IMR-90 (cell line): Measurements from ENCODE around the gene SMIM36. TPM values are rescaled to one million over a fixed set of nuclear protein-coding genes. Genes with fewer than 3 reads are reported as not detected.
A peak's percentile ranks its signal among the peaks of the same experiment; 100 is the strongest.

Experiments
- ATAC-seq: fragments of 200-7000 bp; cut with Tn5 transposase; 2 replicates; pipeline ENCODE4 v1.9.1; 2020; ENCODE audit warnings: low read depth, mild to moderate bottlenecking, moderate library complexity
- BruUV-seq: library from RNA; stranded (reverse); fragments of 400-500 nt; replicated peaks from 2 replicates; lab custom pipeline; 2021; lab: Mats Ljungman, UMichigan
- CTCF ChIA-PET: fragments of 300-600 bp; formaldehyde crosslinking; extraction: SDS; loops from one replicate; lab custom pipeline; 2021; ENCODE audit warnings: antibody characterized with exemption; lab: Yijun Ruan, JAX
- POLR2A ChIA-PET: fragments of 300-600 bp; sonication (Branson Sonifier 250); formaldehyde crosslinking; loops from one replicate; lab custom pipeline; 2022; ENCODE audit warnings: antibody characterized with exemption; ENCODE audit not compliant: unreplicated experiment; lab: Charles Lee
- DNase-seq: peaks from one replicate; pipeline ENCODE4 v3.0.0; 2013
- H2AFZ ChIP-seq: replicated peaks from 2 replicates; pipeline ENCODE3; 2013; ENCODE audit warnings: low read length, mild to moderate bottlenecking; ENCODE audit not compliant: poor library complexity
- H2AK5ac ChIP-seq: 2 replicates; pipeline ENCODE4 v1.6.1; 2013; ENCODE audit warnings: low read depth, low read length, inconsistent platforms
- H2AK9ac ChIP-seq: replicated peaks from 2 replicates; pipeline ENCODE3; 2013; ENCODE audit warnings: mild to moderate bottlenecking, low read depth, low read length, moderate library complexity; ENCODE audit not compliant: poor library complexity
- H2BK120ac ChIP-seq: 2 replicates; pipeline ENCODE4 v1.6.1; 2013; ENCODE audit warnings: low read depth, low read length, inconsistent platforms
- H2BK15ac ChIP-seq: 3 replicates; pipeline ENCODE4 v1.6.1; 2013; ENCODE audit warnings: low read depth, low read length, inconsistent platforms
- H2BK20ac ChIP-seq: 2 replicates; pipeline ENCODE4 v1.6.1; 2013; ENCODE audit warnings: low read depth, mild to moderate bottlenecking, inconsistent platforms, low read length, moderate library complexity
- H2BK5ac ChIP-seq: 2 replicates; pipeline ENCODE4 v1.6.1; 2013; ENCODE audit warnings: mild to moderate bottlenecking, low read depth, low read length, inconsistent platforms; ENCODE audit not compliant: poor library complexity, severe bottlenecking
- H3K14ac ChIP-seq: replicated peaks from 2 replicates; pipeline ENCODE4 v1.6.1; 2013; ENCODE audit warnings: low read depth, low read length, inconsistent platforms
- H3K18ac ChIP-seq: 2 replicates; pipeline ENCODE4 v1.6.1; 2013; ENCODE audit warnings: low read depth, low read length, control low read depth
- H3K23ac ChIP-seq: 2 replicates; pipeline ENCODE4 v1.6.1; 2013; ENCODE audit warnings: low read depth, low read length, inconsistent platforms
- H3K27ac ChIP-seq: 2 replicates; pipeline ENCODE4 v1.5.1; 2013; ENCODE audit warnings: mild to moderate bottlenecking, control low read depth, low read length; ENCODE audit not compliant: insufficient read depth
- H3K27me3 ChIP-seq: 2 replicates; pipeline ENCODE4 v1.6.1; 2013; ENCODE audit warnings: low read length; ENCODE audit not compliant: control insufficient read depth, insufficient read depth
- H3K36me3 ChIP-seq: 2 replicates; pipeline ENCODE4 v1.6.1; 2013; ENCODE audit warnings: low read length, mixed read lengths; ENCODE audit not compliant: control insufficient read depth, insufficient read depth
- H3K4ac ChIP-seq: 2 replicates; pipeline ENCODE4 v1.6.1; 2013; ENCODE audit warnings: low read depth, low read length, inconsistent platforms
- H3K4me1 ChIP-seq: 2 replicates; pipeline ENCODE4 v1.6.1; 2013; ENCODE audit warnings: low read length, mixed read lengths; ENCODE audit not compliant: control insufficient read depth, insufficient read depth
- H3K4me2 ChIP-seq: 2 replicates; pipeline ENCODE4 v1.6.1; 2013; ENCODE audit warnings: low read depth, mild to moderate bottlenecking, control low read depth, low read length, moderate library complexity
- H3K4me3 ChIP-seq: 2 replicates; pipeline ENCODE4 v1.5.1; 2013; ENCODE audit warnings: low read depth, mild to moderate bottlenecking, control low read depth, low read length, moderate library complexity; ENCODE audit not compliant: insufficient read depth
- H3K56ac ChIP-seq: 2 replicates; pipeline ENCODE4 v1.6.1; 2013; ENCODE audit warnings: low read length, inconsistent platforms; ENCODE audit not compliant: insufficient read depth; ENCODE audit errors: extremely low read depth
- H3K79me1 ChIP-seq, 2 experiments: 2 replicates each; pipeline ENCODE4 v1.6.1; 2013; ENCODE audit warnings: low read length in 2 of 2, inconsistent platforms in 1 of 2, low read depth in 1 of 2
- H3K9ac ChIP-seq: 2 replicates; pipeline ENCODE4 v1.6.1; 2013; ENCODE audit warnings: low read depth, low read length, control low read depth
- H3K9me1 ChIP-seq: 2 replicates; pipeline ENCODE4 v1.6.1; 2013; ENCODE audit warnings: low read length, inconsistent platforms; ENCODE audit not compliant: insufficient read depth
- H3K9me3 ChIP-seq: 2 replicates; pipeline ENCODE4 v1.6.1; 2013; ENCODE audit warnings: low read length; ENCODE audit not compliant: control insufficient read depth, insufficient read depth
- H4K20me1 ChIP-seq: 2 replicates; pipeline ENCODE4 v1.6.1; 2013; ENCODE audit warnings: low read length, inconsistent platforms; ENCODE audit not compliant: insufficient read depth
- H4K5ac ChIP-seq: 2 replicates; pipeline ENCODE4 v1.6.1; 2013; ENCODE audit warnings: mild to moderate bottlenecking, low read depth, low read length, control low read depth
- H4K8ac ChIP-seq, 2 experiments: 2 replicates each; pipeline ENCODE4 v1.6.1; 2013; ENCODE audit warnings: low read depth in 2 of 2, low read length in 2 of 2, control low read depth in 1 of 2, inconsistent platforms in 1 of 2
- H4K91ac ChIP-seq: 2 replicates; pipeline ENCODE4 v1.6.1; 2013; ENCODE audit warnings: low read depth, low read length, inconsistent platforms; ENCODE audit not compliant: insufficient read depth
- MXI1 ChIP-seq: IDR thresholded peaks from 2 replicates; pipeline ENCODE4 v1.6.1; 2012; ENCODE audit warnings: low read depth, mild to moderate bottlenecking, low read length, moderate library complexity, borderline replicate concordance
- NFE2L2 ChIP-seq: fragments of 150-350 bp; IDR thresholded peaks from 2 replicates; pipeline ENCODE4 v1.6.1; 2016; ENCODE audit warnings: low read depth, mild to moderate bottlenecking, low read length
- POLR2A ChIP-seq: IDR thresholded peaks from 2 replicates; pipeline ENCODE4 v1.6.1; 2012; ENCODE audit warnings: mild to moderate bottlenecking, low read depth, low read length
- RCOR1 ChIP-seq: IDR thresholded peaks from 2 replicates; pipeline ENCODE4 v1.6.1; 2012; ENCODE audit warnings: mild to moderate bottlenecking, low read length, improper control_type of control experiment; ENCODE audit not compliant: insufficient replicate concordance
- USF2 ChIP-seq: fragments of 150-350 bp; IDR thresholded peaks from 2 replicates; pipeline ENCODE4 v1.6.1; 2017; ENCODE audit warnings: mild to moderate bottlenecking, antibody characterized with exemption, low read length, low read depth
- WGBS, 2 experiments: methylation state at CpG; one replicate each; pipeline versions ENCODE4 v1.1.5 to v1.1.7; 2013; ENCODE audit warnings: missing lambda C conversion rate in 2 of 2; ENCODE audit not compliant: insufficient read length in 1 of 2; ENCODE audit errors: extremely low coverage in 2 of 2; 5-methylcytosine and 5-hydroxymethylcytosine counted together
- dilution Hi-C: fragments of 300-500 bp; cut with HindIII; formaldehyde crosslinking; loops from one replicate; pipeline ENCODE4 v1.14.3; 2018; ENCODE audit warnings: low sequenced_read_pairs; ENCODE audit not compliant: unreplicated experiment
- in situ Hi-C: fragments of 300-500 bp; cut with MboI; formaldehyde crosslinking; loops from 3 replicates; pipeline ENCODE4 v1.14.3; 2019; ENCODE audit warnings: low sequenced_read_pairs, inconsistent platforms, mixed read lengths
- intact Hi-C: fragments of 100-400 bp; cut with micrococcal nuclease; formaldehyde crosslinking; loops from 2 replicates; pipeline ENCODE4 v1.10.0; 2022
- polyA plus RNA-seq, 3 experiments: library from polyadenylated mRNA; depleted of rRNA; stranded (reverse); fragments of >200 nt; gene quantifications; 2 replicates each; pipeline ENCODE4 v1.2.3, GENCODE V29; 2012; ENCODE audit warnings: low replicate concordance in 1 of 3
- total RNA-seq: library from RNA; depleted of rRNA; stranded (reverse); fragments of >200 nt; gene quantifications from 2 replicates; pipeline ENCODE4 v1.2.3, GENCODE V29; 2012

Gene SMIM36
- total and polyA plus RNA-seq, 2 of the 4 experiments (the other 2 are of a cell fraction): not detected

GRCh38 chr17:55452139-55452790 is 59.0 kb downstream of the SMIM36 start:
- peak overlapping the region; percentile 69; the same call in 1 of the 3 replicates for H2BK15ac ChIP-seq
- DNase-seq: peak; percentile 81
- 0% methylated on average over 3 of the region's 5 CpGs; no CpG with 5 or more reads in 1 of the 2 experiments for WGBS, 2 experiments
- H4K20me1 ChIP-seq: no peaks in the 10 kb centered on the region
- TF ChIP-seq RCOR1: no peak
- TF ChIP-seq MXI1: peak; percentile 88; the same call in 1 of the 2 replicates
- TF ChIP-seq NFE2L2: no peak
- TF ChIP-seq USF2: peak; percentile 52; the same call in 1 of the 2 replicates
- no peak for TF ChIP-seq POLR2A
- H3K27ac ChIP-seq: peak overlapping the region; percentile 97
- no TSS peak for BruUV-seq
- ATAC-seq: peak; percentile 50
- H2BK120ac ChIP-seq: peak overlapping the region; percentile 85
- H3K4me3 ChIP-seq: no peak overlapping the region
- CTCF ChIA-PET: interaction anchor here (0.8 to 1.5 kb wide), 2 partner anchors 17 to 64 kb away, joined by 3 read pairs; no protein-coding TSS in a partner anchor
- peak overlapping the region; percentile 96 for H2BK20ac ChIP-seq
- no peaks in the 10 kb centered on the region for H3K27me3 ChIP-seq
- H3K4me2 ChIP-seq: peak overlapping the region; percentile 78
- H4K8ac ChIP-seq: peak overlapping the region; percentile 2 to 70; a peak in 3 of 4 replicates
- peaks cover 19% of the 10 kb centered on the region for H3K9me1 ChIP-seq
- dilution Hi-C loops: no loop called here
- peaks cover 27% of the 10 kb centered on the region for H3K4me1 ChIP-seq
- H3K9ac ChIP-seq: no peak overlapping the region; the same call in 1 of the 2 replicates
- H2AK5ac ChIP-seq: peak overlapping the region; percentile 52; the same call in 1 of the 2 replicates
- H2BK5ac ChIP-seq: peak overlapping the region; percentile 90
- peak overlapping the region; percentile 19 for H2AFZ ChIP-seq
- peak overlapping the region; percentile 72 for H3K56ac ChIP-seq
- H4K91ac ChIP-seq: peak overlapping the region; percentile 81
- peak overlapping the region; percentile 66; the same call in 1 of the 2 replicates for H3K23ac ChIP-seq
- H3K4ac ChIP-seq: peak overlapping the region; percentile 71
- H2AK9ac ChIP-seq: no peak overlapping the region
- POLR2A ChIA-PET: no interaction called here
- H3K18ac ChIP-seq: peak overlapping the region; percentile 87
- no peaks in the 10 kb centered on the region for H3K9me3 ChIP-seq
- in situ Hi-C loops: no loop called here
- intact Hi-C loops: loop anchor here (2.0 kb wide), 1 partner anchor 31 kb away; the partner anchor contains the start of gene MMD
- H3K79me1 ChIP-seq: no peaks in the 10 kb centered on the region
- H3K36me3 ChIP-seq: no peaks in the 10 kb centered on the region
- peak overlapping the region; percentile 90 for H4K5ac ChIP-seq
- peak overlapping the region; percentile 8 for H3K14ac ChIP-seq
